Activated naive CD8-positive, alpha-beta T cell (primary cell): Measurements from ENCODE around the gene SCN5A.

ENCODE experiments used
- H3K27ac Mint-ChIP-seq: one replicate; pipeline ENCODE4 v1.8.0; 2021; ENCODE audit warnings: mixed read lengths
- H3K27me3 Mint-ChIP-seq: one replicate; pipeline ENCODE4 v1.8.0; 2021; ENCODE audit warnings: mixed read lengths
- H3K36me3 Mint-ChIP-seq: one replicate; pipeline ENCODE4 v1.8.0; 2021; ENCODE audit warnings: mixed read lengths
- H3K4me1 Mint-ChIP-seq: one replicate; pipeline ENCODE4 v1.8.0; 2021; ENCODE audit warnings: low read depth, mixed read lengths
- H3K4me3 Mint-ChIP-seq: one replicate; pipeline ENCODE4 v1.8.0; 2021; ENCODE audit warnings: mild to moderate bottlenecking, mixed read lengths
- H3K9me3 Mint-ChIP-seq: one replicate; pipeline ENCODE4 v1.8.0; 2021; ENCODE audit warnings: low read depth, mixed read lengths

SCN5A gene

GRCh38 chr3:38549486-38549885 is 100.0 kb downstream of the SCN5A start:
- no peaks in the 10 kb centered on the region for H3K27me3 Mint-ChIP-seq
- H3K4me1 Mint-ChIP-seq, result no peaks in the 10 kb centered on the region
- no peak overlapping the region for H3K4me3 Mint-ChIP-seq
- no peak overlapping the region for H3K27ac Mint-ChIP-seq
- no peaks in the 10 kb centered on the region for H3K36me3 Mint-ChIP-seq
- H3K9me3 Mint-ChIP-seq, result peaks cover 3% of the 10 kb centered on the region

- Mint-ChIP-seq H3K9me3 (peaks cover under 1% of the 10 kb centered on the region), H3K27ac (no peak overlapping the region), H3K4me1 (no peaks in the 10 kb centered on the region), H3K4me3 (no peak overlapping the region), H3K27me3 (no peaks in the 10 kb centered on the region), H3K36me3 (no peaks in the 10 kb centered on the region)
These were observed 100.4 kb downstream of the SCN5A start for GRCh38 chr3:38549082-38549481.

GRCh38 chr3:38548154-38548931 is 101.1 kb downstream of the SCN5A start:
- Mint-ChIP-seq H3K9me3 (no peaks in the 10 kb centered on the region), H3K27me3 (no peaks in the 10 kb centered on the region)

GRCh38 chr3:38545983-38546382 is 103.5 kb downstream of the SCN5A start:
- no peak overlapping the region for H3K4me3 Mint-ChIP-seq
- no peaks in the 10 kb centered on the region for H3K27me3 Mint-ChIP-seq
- no peaks in the 10 kb centered on the region for H3K4me1 Mint-ChIP-seq
- H3K9me3 Mint-ChIP-seq, result no peaks in the 10 kb centered on the region
- peaks cover 2% of the 10 kb centered on the region for H3K36me3 Mint-ChIP-seq
- H3K27ac Mint-ChIP-seq, result no peak overlapping the region

More at GRCh38 chr3:38548154-38548931, 101.1 kb downstream of the SCN5A start:
- Mint-ChIP-seq H3K27ac (no peak overlapping the region), H3K4me3 (no peak overlapping the region), H3K36me3 (no peaks in the 10 kb centered on the region), H3K4me1 (no peaks in the 10 kb centered on the region)

GRCh38 chr3:38545550-38545949 is 103.9 kb downstream of the SCN5A start:
- Mint-ChIP-seq H3K27me3 (no peaks in the 10 kb centered on the region), H3K27ac (no peak overlapping the region), H3K4me1 (no peaks in the 10 kb centered on the region), H3K36me3 (peaks cover 2% of the 10 kb centered on the region), H3K9me3 (no peaks in the 10 kb centered on the region), H3K4me3 (no peak overlapping the region)

GRCh38 chr3:38544926-38545325 is 104.6 kb downstream of the SCN5A start:
- Mint-ChIP-seq H3K9me3 (no peaks in the 10 kb centered on the region), H3K4me3 (no peak overlapping the region), H3K27me3 (no peaks in the 10 kb centered on the region), H3K27ac (no peak overlapping the region), H3K36me3 (peaks cover 2% of the 10 kb centered on the region), H3K4me1 (no peaks in the 10 kb centered on the region)

- peaks cover 2% of the 10 kb centered on the region for H3K36me3 Mint-ChIP-seq
- no peaks in the 10 kb centered on the region for H3K27me3 Mint-ChIP-seq
- H3K4me3 Mint-ChIP-seq, result no peak overlapping the region
- H3K9me3 Mint-ChIP-seq, result no peaks in the 10 kb centered on the region
- H3K27ac Mint-ChIP-seq, result no peak overlapping the region
- no peaks in the 10 kb centered on the region for H3K4me1 Mint-ChIP-seq
These were observed 105.9 kb downstream of the SCN5A start for GRCh38 chr3:38543586-38543985.

GRCh38 chr3:38542401-38543298 is 106.8 kb downstream of the SCN5A start:
- no peaks in the 10 kb centered on the region for H3K27me3 Mint-ChIP-seq
- H3K9me3 Mint-ChIP-seq, result no peaks in the 10 kb centered on the region
- H3K4me3 Mint-ChIP-seq, result no peak overlapping the region
- H3K4me1 Mint-ChIP-seq, result no peaks in the 10 kb centered on the region
- no peak overlapping the region for H3K27ac Mint-ChIP-seq
- peaks cover 2% of the 10 kb centered on the region for H3K36me3 Mint-ChIP-seq

GRCh38 chr3:38541806-38542205 is 107.7 kb downstream of the SCN5A start:
- Mint-ChIP-seq H3K27ac (no peak overlapping the region), H3K9me3 (no peaks in the 10 kb centered on the region), H3K4me1 (no peaks in the 10 kb centered on the region), H3K4me3 (no peak overlapping the region), H3K27me3 (no peaks in the 10 kb centered on the region), H3K36me3 (peaks cover 3% of the 10 kb centered on the region)

- Mint-ChIP-seq H3K27me3 (no peaks in the 10 kb centered on the region), H3K36me3 (peaks cover 16% of the 10 kb centered on the region), H3K4me1 (peaks cover 2% of the 10 kb centered on the region), H3K27ac (no peak overlapping the region), H3K4me3 (no peak overlapping the region), H3K9me3 (no peaks in the 10 kb centered on the region)
These were observed 110.6 kb downstream of the SCN5A start for GRCh38 chr3:38538773-38539353.

GRCh38 chr3:38536671-38537070 is 112.8 kb downstream of the SCN5A start:
- H3K27ac Mint-ChIP-seq, result no peak overlapping the region
- peaks cover 15% of the 10 kb centered on the region for H3K36me3 Mint-ChIP-seq
- peaks cover 2% of the 10 kb centered on the region for H3K4me1 Mint-ChIP-seq
- H3K9me3 Mint-ChIP-seq, result no peaks in the 10 kb centered on the region
- H3K4me3 Mint-ChIP-seq, result no peak overlapping the region
- H3K27me3 Mint-ChIP-seq, result no peaks in the 10 kb centered on the region

GRCh38 chr3:38534604-38535003 is 114.9 kb downstream of the SCN5A start:
- peaks cover 16% of the 10 kb centered on the region for H3K36me3 Mint-ChIP-seq
- no peak overlapping the region for H3K4me3 Mint-ChIP-seq
- H3K4me1 Mint-ChIP-seq, result peaks cover 2% of the 10 kb centered on the region
- H3K27me3 Mint-ChIP-seq, result no peaks in the 10 kb centered on the region
- H3K9me3 Mint-ChIP-seq, result no peaks in the 10 kb centered on the region
- no peak overlapping the region for H3K27ac Mint-ChIP-seq

- Mint-ChIP-seq H3K27me3 (no peaks in the 10 kb centered on the region), H3K36me3 (peaks cover 16% of the 10 kb centered on the region), H3K27ac (no peak overlapping the region), H3K9me3 (no peaks in the 10 kb centered on the region), H3K4me1 (peaks cover 2% of the 10 kb centered on the region), H3K4me3 (no peak overlapping the region)
These were observed 115.3 kb downstream of the SCN5A start for GRCh38 chr3:38534180-38534579.

GRCh38 chr3:38533285-38533976 is 116.1 kb downstream of the SCN5A start:
- Mint-ChIP-seq H3K4me3 (no peak overlapping the region), H3K9me3 (no peaks in the 10 kb centered on the region), H3K27ac (no peak overlapping the region), H3K4me1 (peaks cover 2% of the 10 kb centered on the region), H3K36me3 (peaks cover 16% of the 10 kb centered on the region), H3K27me3 (no peaks in the 10 kb centered on the region)
